ENCODE measurements around the gene ELOB. TPM values are rescaled to one million over a fixed set of nuclear protein-coding genes. Genes with fewer than 3 reads are reported as not detected.

The ELOB gene
- total RNA-seq, 4 donors from 2014 or later = 181 to 341 (median 323) TPM

DNA sequence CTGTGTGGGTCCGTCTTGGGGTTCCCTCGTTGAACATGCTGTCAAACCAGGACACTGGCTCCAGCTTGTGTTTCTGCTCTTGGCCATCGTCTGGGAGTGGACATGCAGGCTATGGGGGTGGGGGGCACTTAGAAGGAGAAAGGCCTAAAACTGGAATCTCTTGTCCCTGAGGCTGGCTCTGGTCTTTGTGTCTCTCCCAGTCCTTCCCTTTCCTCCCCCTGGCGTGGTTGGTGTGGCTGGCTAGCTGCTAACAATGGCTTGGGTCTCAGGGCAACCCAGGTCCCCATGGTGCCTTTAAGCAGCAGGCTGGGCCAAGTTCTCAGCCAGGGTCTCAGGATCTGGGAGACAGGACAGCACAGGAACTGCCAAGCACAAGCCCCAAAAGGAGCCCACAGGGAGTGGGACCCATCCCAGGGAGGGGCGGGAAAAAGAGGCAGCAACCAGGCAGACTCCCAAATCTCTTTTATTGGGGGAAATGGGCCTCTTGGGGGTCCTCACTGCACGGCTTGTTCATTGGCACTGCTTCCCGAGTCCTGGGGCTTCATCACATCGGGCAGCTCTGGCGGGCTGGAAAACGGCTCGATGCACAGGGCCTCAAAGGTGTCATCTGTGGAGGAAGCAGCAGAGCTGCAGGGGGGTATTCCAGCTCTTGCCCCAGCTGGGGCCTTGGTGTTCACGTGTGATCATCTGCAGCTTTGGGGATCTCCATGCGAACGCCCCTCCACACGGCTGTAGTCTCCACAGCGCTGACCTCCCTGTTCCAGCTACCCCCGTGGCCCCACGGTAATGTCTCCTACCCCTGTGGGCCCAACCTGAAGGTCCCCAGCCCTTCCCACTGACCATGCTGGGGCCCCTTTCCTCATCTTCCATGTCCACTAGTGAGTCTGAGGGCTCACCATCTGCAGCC lies 5.3 kb downstream of the ELOB start:
- DNase-seq (ENCODE audit: low spot score) (no peak), ATAC-seq (ENCODE audit: low FRiP score) (no peak)

DNA sequence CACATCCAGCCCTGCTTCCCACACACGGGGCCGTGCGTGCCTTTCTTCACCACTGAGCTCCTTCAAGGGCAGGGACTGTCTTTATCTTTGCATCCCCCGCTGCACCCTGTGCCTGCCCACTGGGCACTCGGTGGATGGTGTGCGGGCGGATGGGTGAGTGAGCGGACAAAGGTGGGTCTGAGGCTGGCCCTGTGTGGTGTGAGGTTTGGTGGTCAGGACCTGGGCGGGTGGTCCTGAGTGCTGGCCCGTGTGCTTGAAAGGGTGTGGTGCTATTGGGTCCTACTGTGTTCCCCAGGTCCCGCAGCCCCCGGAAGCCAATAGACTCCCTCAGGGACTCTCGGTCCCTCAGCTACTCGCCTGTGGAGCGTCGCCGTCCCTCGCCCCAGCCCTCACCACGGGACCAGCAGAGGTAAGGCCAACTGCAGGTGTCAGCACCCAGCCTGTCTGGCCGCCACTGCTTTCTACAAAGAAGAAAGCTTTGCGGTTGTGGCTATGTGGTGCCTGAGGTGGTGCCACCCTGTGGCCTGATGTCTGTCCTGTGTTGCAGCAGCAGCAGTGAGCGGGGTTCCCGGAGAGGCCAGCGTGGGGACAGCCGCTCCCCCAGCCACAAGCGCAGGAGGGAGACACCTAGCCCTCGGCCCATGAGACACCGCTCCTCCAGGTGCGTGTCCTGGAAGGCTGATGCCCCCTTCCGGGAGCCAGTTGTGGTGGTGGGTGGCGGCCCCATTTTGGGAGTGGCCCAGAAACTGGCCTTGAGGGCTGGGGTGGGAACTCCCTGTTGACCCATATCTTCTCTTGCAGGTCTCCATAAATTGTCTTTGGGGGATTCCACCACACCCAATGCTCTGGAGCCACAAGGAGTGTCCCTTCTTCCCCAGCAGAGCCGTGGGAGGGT lies 6.8 kb downstream of the ELOB start:
- TF ChIP-seq, protein P1, sequence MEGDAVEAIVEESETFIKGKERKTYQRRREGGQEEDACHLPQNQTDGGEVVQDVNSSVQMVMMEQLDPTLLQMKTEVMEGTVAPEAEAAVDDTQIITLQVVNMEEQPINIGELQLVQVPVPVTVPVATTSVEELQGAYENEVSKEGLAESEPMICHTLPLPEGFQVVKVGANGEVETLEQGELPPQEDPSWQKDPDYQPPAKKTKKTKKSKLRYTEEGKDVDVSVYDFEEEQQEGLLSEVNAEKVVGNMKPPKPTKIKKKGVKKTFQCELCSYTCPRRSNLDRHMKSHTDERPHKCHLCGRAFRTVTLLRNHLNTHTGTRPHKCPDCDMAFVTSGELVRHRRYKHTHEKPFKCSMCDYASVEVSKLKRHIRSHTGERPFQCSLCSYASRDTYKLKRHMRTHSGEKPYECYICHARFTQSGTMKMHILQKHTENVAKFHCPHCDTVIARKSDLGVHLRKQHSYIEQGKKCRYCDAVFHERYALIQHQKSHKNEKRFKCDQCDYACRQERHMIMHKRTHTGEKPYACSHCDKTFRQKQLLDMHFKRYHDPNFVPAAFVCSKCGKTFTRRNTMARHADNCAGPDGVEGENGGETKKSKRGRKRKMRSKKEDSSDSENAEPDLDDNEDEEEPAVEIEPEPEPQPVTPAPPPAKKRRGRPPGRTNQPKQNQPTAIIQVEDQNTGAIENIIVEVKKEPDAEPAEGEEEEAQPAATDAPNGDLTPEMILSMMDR (IDR thresholded peaks at IDR 0.05) = no peak
- no peak for ATAC-seq (ENCODE audit: low FRiP score)
- DNase-seq (ENCODE audit: low spot score) = no peak

More for the DNA sequence above, 5.3 kb downstream of the ELOB start:
- TF ChIP-seq, protein P1 (IDR thresholded peaks at IDR 0.05) = no peak

DNA sequence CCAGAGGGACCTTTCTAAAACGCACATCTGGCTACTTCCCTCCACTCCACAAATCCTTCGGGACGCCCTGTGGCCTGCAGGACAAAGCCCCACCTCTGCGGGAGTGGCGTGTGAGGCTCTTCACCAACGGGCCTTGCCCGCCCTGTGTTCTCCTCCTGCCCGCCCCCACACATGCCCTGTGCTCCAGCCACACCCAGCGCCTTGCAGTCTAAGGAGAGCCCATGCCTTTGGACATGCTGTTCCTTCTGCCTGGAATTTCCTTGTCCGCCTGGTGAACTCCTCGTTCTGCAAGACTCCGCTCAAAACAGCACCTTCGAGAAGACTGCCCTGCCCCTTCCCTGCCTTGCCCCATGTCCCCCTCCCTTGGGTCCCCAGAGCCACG lies 7.4 kb downstream of the ELOB start:
- no peak for DNase-seq (ENCODE audit: low spot score)
- ATAC-seq (ENCODE audit: low FRiP score) = peak; percentile 73
- TF ChIP-seq, protein P1 (IDR thresholded peaks at IDR 0.05) = no peak

DNA sequence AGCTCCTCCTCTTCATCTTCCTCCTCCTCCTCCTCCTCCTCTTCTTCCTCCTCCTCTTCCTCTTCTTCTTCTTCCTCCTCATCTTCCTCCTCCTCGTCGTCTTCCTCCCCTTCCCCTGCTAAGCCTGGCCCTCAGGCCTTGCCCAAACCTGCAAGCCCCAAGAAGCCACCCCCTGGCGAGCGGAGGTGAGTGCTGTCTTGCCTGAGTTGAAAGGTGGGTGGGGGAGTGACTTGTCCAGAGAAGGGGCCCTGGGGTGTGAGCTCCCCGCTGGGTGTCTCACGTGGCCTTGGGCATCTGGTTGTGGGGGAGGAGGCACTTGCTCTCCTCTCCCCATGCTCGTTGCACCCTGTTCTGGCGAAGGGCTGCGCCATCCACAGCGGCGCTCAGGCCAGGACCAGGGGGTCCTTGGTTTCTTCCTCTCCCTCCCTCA lies 8.0 kb downstream of the ELOB start:
- ATAC-seq (ENCODE audit: low FRiP score) = peak; percentile 2
- DNase-seq (ENCODE audit: low spot score) = no peak
- TF ChIP-seq, protein P1 (IDR thresholded peaks at IDR 0.05) = no peak

DNA sequence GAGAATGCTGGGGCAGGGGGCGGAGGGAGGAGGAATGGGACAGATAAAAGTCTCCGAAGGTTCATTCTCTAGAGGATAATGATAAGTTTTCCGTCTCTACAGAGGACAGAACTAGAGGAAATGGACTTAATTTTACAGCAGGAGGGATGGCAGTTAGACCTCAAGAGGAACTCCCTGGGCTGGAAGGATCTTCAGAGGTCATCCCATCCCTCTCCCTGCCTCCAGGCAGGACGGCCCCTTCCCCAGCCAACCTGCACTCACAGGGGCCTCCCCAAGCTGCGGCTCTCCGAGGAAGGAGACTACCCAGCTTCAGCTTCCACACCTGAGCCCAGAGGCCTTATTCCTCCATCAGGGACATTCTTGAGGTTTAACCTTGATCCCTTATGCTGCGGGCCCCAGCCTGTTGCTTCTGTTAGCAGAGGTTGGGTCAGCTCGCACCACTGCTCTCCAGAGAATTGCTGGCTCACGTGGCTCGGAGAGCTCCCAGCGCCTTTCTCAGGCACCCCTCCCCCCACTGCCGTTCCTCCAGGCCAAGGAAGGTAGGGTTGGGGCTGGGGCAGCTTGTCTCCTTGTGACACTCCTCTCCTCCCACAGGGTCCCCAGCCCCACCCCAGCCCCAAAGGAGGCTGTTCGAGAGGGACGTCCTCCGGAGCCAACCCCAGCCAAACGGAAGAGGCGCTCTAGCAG lies 8.5 kb downstream of the ELOB start:
- TF ChIP-seq, protein P1 (IDR thresholded peaks at IDR 0.05) = no peak
- no peak for DNase-seq (ENCODE audit: low spot score)
- ATAC-seq (ENCODE audit: low FRiP score) = no peak

DNA sequence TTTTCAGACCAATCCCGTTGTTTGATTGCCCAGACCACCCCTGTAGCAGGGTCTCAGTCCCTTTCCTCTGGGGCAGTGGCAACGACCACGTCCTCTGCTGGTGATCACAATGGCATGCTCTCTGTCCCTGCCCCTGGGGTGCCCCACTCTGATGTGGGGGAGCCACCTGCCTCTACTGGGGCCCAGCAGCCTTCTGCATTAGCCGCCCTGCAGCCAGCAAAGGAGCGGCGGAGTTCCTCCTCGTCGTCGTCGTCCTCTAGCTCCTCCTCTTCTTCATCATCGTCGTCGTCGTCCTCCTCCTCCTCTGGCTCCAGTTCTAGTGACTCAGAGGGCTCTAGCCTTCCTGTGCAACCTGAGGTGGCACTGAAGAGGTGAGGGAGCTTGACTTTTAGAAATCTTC lies 9.2 kb downstream of the ELOB start:
- TF ChIP-seq, protein P1 (IDR thresholded peaks at IDR 0.05) = no peak
- DNase-seq (ENCODE audit: low spot score) (no peak), ATAC-seq (ENCODE audit: low FRiP score) (no peak)

Measured in omental fat pad (tissue), 4 donors.